ENCODE data around the gene GNAI3. TPM values are rescaled to one million over a fixed set of nuclear protein-coding genes. Genes with fewer than 3 reads are reported as not detected.

The GNAI3 gene
- total and polyA plus RNA-seq, 2 of the 8 experiments (the other 6 are each of a cell fraction or from before 2014, with no cell fraction given), result 4.0 to 9.8 TPM

DNA sequence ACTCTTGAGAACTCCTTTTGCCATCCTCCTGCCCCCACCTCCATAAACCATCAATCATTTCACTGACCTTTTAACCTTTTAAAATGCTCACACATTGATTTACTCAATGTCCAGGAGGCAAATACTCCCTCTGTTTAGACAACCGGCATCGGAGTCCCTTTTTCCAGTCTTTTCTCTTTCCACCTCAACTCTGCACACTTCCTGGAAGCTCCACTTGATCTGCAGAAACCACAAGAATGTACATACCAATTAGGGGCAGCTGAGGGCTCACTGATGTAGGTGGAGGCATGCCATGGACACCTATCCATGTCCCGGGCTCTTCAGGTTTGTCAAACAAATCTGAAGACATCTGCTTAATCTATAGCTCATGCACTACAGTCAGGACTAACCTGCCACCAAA, 33.6 kb upstream of the GNAI3 start:
- Histone ChIP-seq H2BK15ac (ENCODE audit: low read length) (no peak overlapping the region), H3K27me3 (replicated peaks in 1 of 4; ENCODE audit: control insufficient read depth in 3 of 4, extremely low read depth in 1 of 4, insufficient read depth in 3 of 4, low read length in 3 of 4) (peaks cover 0 to 15% (median 7%) of the 10 kb centered on the region in 4 experiments; a peak in 6 of 7 replicates), H2BK12ac (ENCODE audit: low read depth, low read length) (no peak overlapping the region), H2BK120ac (replicated peaks; ENCODE audit: low read depth, low read length) (no peak overlapping the region), H3K9ac (replicated peaks in 1 of 4; ENCODE audit: extremely low read depth in 1 of 4, low read depth in 3 of 4, low read length in 3 of 4) (no peak overlapping the region), H2AFZ (ENCODE audit: low read length) (no peak overlapping the region), H4K20me1 (replicated peaks in 1 of 2; ENCODE audit: control insufficient read depth in 1 of 2, insufficient read depth in 2 of 2, low read length in 2 of 2) (no peaks in the 10 kb centered on the region), H3K36me3 (ENCODE audit: control insufficient read depth in 2 of 4, insufficient read depth in 4 of 4, low read length in 3 of 4) (no peaks in the 10 kb centered on the region), H3K4ac (replicated peaks; ENCODE audit: insufficient read length, low read depth, low read length) (no peak overlapping the region), H3K56ac (replicated peaks; ENCODE audit: insufficient read length, low read depth, low read length) (no peak overlapping the region), H3K14ac (ENCODE audit: insufficient read length) (no peak overlapping the region), H2AK5ac (ENCODE audit: low read depth, low read length) (no peak overlapping the region), H4K8ac (ENCODE audit: extremely low read depth, insufficient read depth, low read length) (no peak overlapping the region), H3K79me2 (ENCODE audit: control insufficient read depth in 1 of 2, insufficient read depth in 2 of 2, low read length in 2 of 2) (no peaks in the 10 kb centered on the region), H4K91ac (replicated peaks; ENCODE audit: insufficient read length, low read length) (no peak overlapping the region), H3K27ac (ENCODE audit: low read depth, low read length) (no peak overlapping the region), H3K4me3 (ENCODE audit: extremely low read depth in 1 of 4, insufficient read depth in 2 of 4, low read depth in 3 of 4, low read length in 4 of 4) (no peak overlapping the region), H3K79me1 (ENCODE audit: low read depth, low read length) (no peaks in the 10 kb centered on the region), H3K23ac (ENCODE audit: insufficient read length) (no peak overlapping the region), H3K9me3 (ENCODE audit: insufficient read depth in 2 of 2, low read depth in 1 of 2, low read length in 1 of 2) (no peaks in the 10 kb centered on the region), H3K4me2 (ENCODE audit: insufficient read depth in 1 of 2, low read depth in 2 of 2, low read length in 2 of 2) (no peak overlapping the region), H3K23me2 (ENCODE audit: low read depth, low read length) (peaks cover 6% of the 10 kb centered on the region), H4K5ac (ENCODE audit: insufficient read length, low read depth, low read length) (no peak overlapping the region), H3K18ac (ENCODE audit: extremely low read depth, low read length) (no peak overlapping the region), H3K4me1 (replicated peaks in 1 of 4; ENCODE audit: control insufficient read depth in 3 of 4, insufficient read depth in 4 of 4, low read length in 3 of 4) (peaks cover 0 to 5% (median 3%) of the 10 kb centered on the region in 4 experiments; a peak in 1 of 7 replicates), H2BK20ac (ENCODE audit: low read length) (no peak overlapping the region), H2BK5ac (ENCODE audit: low read depth, low read length) (no peak overlapping the region)
- TF ChIP-seq SUZ12 (IDR thresholded peaks at IDR 0.05; ENCODE audit: low read length) (no peak), KDM5A (IDR thresholded peaks at IDR 0.05; ENCODE audit: low read length) (no peak)
- CTCF ChIA-PET (ENCODE audit: partially characterized antibody), result interaction anchor here (0.6 to 43.7 kb wide), 4 partner anchors 19 to 164 kb away, joined by 3 to 1755 read pairs (median 334); partner anchors contain the start of genes ATXN7L2, CYB561D1 and GPR61
- FAIRE-seq (no peak), DNase-seq (ENCODE audit: low read depth in 1 of 2, low spot score in 2 of 2) (no peak)
- POLR2A ChIA-PET (ENCODE audit: partially characterized antibody), result no interaction called here
- 95% methylated on average over 3 of the region's 3 CpGs; no CpG with 5 or more reads in 1 of the 2 experiments for WGBS, 2 experiments (ENCODE audit: extremely low coverage in 1 of 2, insufficient coverage in 1 of 2, insufficient read length in 1 of 2, insufficient replicate concordance in 2 of 2, low coverage in 1 of 2, low lambda C conversion rate in 2 of 2, missing lambda C conversion rate in 1 of 2)

Measured in H1 (cell line).